Measurements from ENCODE around the gene NALCN.
"Not testable (repeated sequence)": the region's sequence is repeated elsewhere in the genome, so short reads cannot be mapped to it uniquely, and the experiment has no call there.

The NALCN gene

DNA sequence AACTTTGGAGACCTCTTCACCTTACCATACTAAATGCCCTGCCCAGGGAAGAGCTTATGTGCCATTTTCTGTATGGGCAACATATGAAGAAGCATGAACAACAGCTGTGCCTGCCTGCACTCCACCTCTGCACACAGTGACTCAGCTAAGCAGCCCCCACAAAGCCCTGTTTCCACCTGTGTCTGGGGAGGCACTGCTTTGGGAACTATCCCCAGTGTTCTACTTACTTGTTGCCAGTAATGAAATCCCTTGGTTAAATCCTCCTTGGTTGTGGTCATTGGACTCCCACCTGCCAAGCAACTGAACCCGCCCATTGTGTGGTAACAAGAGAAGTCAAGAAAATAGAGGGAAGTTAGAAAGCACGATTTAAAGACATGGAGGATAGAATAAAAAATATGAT is 84.6 kb downstream of the NALCN start:
- no peak for DNase-seq

GRCh38 chr13:101327871-101328270 is 88.4 kb downstream of the NALCN start:
- no peak for DNase-seq

GRCh38 chr13:101326710-101327109 is 89.6 kb downstream of the NALCN start:
- DNase-seq = no peak

GRCh38 chr13:101325423-101325822 is 90.9 kb downstream of the NALCN start:
- DNase-seq = no peak

DNA sequence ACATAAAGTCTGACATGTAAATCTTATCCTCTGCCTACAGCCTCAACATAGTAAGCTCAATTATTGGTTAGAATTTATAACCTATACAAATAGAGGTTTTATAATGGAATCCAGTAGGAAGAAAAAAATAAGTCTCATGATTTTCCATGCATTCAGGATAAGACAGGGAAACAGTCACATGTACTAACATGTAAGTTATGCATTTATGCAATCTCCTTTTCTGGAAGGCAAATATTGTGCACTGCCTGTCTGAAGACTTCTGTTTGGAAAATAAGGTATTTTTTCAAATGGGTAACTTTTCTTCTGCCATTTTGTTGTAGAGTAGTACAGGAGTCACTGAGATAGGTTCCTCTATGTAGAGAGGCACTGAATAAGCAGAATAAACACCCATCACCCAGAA is 92.7 kb downstream of the NALCN start:
- no peak for DNase-seq

GRCh38 chr13:101317986-101318523 is 98.3 kb downstream of the NALCN start:
- DNase-seq = no peak

GRCh38 chr13:101313479-101313878 is 102.8 kb downstream of the NALCN start:
- not testable (repeated sequence) for DNase-seq

GRCh38 chr13:101309014-101309619 is 107.2 kb downstream of the NALCN start:
- no peak for DNase-seq

DNA sequence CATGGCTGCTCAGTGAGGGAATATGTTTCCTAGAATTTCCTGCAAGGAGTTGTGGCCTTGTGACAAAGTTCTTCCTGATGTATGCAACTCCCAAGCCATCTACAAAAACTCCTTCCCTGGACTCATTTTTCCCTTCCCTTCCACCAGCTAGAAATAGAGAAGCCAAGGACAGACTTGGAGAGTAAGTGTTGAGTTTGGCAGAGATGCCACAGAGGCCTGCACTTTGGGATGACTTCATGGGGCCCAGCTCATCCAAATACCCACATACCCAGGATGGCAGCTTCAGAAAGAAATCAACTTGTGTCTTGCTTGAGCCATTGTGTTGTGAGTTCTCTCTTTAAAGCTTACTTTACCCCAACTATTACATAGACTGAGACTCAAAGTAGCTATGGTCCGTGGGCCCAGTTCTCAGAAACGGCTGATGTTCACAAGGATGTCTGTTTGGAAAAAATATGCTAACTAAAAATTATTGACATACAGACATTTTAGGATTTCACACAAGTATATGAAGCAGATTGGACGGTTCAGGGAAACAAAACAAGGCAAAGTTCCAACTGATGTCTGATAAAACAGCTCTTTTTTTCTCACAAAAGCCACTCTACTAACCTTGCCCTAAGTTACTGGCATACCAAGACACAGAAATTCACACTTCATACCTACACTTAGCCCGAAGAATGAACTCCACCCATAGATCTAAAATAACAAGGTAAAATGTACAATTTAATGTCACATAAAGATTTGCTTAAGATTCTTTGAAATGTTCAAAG is 107.9 kb downstream of the NALCN start:
- DNase-seq = no peak

DNA sequence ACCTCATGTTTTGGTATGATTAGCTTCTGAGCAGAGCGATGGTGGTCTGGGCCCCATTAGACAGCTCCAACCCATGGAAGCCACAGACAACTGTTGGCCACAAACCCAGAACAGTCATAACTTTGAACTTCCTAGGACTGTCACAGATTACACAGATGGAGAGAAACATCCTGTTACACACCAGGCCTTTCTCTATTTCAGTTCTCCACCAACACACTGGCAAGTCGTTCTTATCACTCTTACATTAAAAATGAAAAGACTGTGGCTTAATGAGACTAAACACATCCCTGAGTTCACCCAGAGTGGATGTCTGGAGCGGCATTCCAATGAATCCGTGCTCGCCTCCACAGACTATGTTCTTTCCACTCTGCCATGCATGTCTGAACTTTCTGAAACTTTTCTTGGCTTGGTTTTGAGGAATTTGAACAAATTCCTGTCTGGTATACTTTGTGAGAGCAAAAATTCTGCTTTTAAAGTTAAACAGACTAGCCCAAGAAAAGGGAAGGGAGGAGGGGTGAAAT is 109.1 kb downstream of the NALCN start:
- no peak for DNase-seq

DNA sequence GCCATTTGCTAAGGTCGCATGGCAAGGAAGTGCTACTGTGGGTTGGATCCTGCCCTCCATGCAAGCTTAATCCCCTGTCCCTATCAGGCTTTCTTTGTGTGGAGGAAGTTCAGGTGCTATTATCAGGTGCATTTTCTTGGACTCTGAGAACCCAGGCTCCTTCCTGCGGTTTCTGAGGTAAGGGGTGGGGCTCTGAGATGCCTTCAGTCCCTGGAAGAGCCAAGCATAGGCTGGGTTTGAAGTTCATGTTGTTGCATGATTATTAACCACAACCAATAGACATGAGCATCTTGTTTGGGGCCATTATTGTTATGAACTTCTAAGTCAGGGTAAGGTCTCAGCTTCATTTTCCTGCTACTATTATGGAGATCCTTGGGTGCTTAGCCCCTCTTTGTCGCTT is 109.5 kb downstream of the NALCN start:
- DNase-seq = no peak

DNA sequence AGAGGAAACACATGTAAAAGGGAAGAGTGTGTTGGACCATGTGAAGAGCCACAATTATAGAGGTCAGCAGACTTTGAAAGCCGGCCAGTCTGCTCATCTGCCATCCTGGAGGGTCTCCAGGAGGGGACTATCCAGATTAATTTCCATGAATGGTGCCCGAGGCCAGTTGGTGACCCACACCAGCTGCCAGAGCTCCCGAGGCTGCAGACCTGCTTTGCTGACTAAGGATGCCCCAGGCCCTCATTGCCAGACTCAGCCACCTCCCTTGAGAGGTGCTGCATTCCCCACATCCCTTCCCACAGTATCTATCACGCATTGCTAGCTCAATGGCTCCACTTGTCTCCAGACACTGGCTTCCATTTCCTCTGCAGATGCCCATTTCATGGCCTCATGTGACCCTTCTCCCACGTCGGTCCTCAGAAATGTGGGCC is 110.3 kb downstream of the NALCN start:
- DNase-seq = no peak

- DNase-seq = no peak
Measured at GRCh38 chr13:101303521-101303920, 112.8 kb downstream of the NALCN start.

GRCh38 chr13:101301053-101301452 is 115.3 kb downstream of the NALCN start:
- DNase-seq = no peak

DNA sequence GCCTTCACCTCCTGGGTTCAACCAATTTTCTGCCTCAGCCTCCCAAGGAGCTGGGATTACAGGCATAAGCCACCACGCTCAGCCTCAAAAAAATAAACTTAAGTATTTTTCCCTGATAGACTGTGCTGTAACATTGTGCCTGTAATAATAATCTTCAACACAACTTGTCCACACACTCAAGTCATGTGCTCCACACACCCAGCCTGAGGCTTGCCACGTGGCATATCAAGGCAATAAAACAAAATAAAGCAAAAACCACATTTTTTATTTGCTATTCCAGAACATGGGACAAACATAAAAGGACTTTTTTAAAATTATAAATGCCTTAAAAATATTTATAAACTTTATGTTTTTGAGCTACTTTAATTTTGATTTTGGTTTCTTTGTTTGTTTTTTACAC is 115.8 kb downstream of the NALCN start:
- no peak for DNase-seq

DNA sequence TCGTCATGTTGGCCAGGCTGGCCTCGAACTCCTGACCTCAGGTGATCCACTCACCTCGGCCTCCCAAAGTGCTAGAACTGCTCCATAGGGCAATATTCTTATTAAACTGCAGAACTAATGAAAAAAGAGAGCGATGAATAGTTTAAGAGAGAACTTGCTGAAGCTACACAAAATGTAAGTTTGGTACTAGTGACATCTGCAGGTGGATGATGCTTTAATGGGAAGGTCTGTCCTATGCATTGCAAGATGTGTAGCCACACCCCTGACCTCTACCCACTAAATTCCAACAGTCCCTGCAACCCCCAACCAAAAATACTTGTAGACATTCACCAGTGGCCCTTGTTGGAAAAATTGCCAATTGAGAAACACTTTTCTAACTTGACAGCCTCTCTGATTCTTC is 117.8 kb downstream of the NALCN start:
- no peak for DNase-seq

DNA sequence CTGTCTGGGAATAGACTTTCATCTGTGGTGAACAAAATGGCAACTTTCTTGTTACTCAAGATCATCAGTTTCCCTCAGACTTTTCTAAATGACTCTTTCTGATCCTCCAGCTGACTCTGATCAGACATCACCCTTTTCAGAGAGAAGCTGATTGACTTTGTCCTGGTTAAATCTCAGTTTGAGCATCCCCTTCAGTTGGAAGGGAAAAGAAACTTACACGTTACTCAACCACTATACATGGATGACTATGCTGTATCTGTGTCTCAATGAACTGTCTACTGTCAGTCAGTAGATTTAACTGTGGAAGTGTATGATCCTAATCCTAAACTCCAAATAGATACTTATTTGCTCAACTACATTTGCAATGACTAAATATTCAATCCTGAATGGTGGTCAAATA is 118.5 kb downstream of the NALCN start:
- DNase-seq = no peak

GRCh38 chr13:101292711-101293110 is 123.6 kb downstream of the NALCN start:
- DNase-seq = no peak

GRCh38 chr13:101291646-101292515 is 124.4 kb downstream of the NALCN start:
- DNase-seq = no peak

DNA sequence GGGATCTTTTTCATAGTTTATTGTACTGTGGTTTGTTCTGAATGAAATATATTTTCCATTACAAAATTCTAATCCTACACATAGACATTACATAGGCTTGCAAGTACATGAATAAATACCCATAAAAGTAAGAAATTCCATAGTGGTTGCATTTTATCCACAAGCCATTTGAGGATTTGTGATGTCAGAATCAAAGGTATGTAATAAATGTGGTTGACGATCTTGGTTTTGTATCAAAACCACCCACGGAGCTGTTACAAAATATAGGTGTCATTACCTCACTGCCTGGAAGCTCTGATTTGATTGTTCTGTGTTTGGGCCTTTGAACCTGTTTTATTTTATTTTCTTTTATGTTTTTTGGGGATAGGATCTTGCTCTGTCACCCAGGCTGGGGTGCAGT is 125.1 kb downstream of the NALCN start:
- DNase-seq = no peak

- DNase-seq = no peak
Measured at GRCh38 chr13:101289764-101290163, 126.5 kb downstream of the NALCN start.

- no peak for DNase-seq
Measured at GRCh38 chr13:101283782-101284181, 132.5 kb downstream of the NALCN start.

- DNase-seq = no peak
Measured at GRCh38 chr13:101272886-101273285, 143.4 kb downstream of the NALCN start.

Measured in GF-D8 (cell line).